ENCODE data around the gene CD79A.

CD79A gene

GRCh38 chr19:41876847-41877832, at the start of gene CD79A:
Gene CD79A (plus strand): TSS chr19:41877279. CDS start chr19:41877305, 26 bp downstream.
- DNase-seq, result peak; percentile 51

- DNase-seq, result no peak
Measured at GRCh38 chr19:41837981-41838708, 38.9 kb upstream of the CD79A start.

GRCh38 chr19:41839211-41839610, 37.9 kb upstream of the CD79A start:
- no peak for DNase-seq

GRCh38 chr19:41843371-41843770, 33.7 kb upstream of the CD79A start:
- DNase-seq, result no peak

- no peak for DNase-seq
Measured at GRCh38 chr19:41844601-41845000, 32.5 kb upstream of the CD79A start, which contains the start of gene LYPD4. Gene LYPD4 (minus strand): TSS chr19:41844683. CDS start chr19:41839285, 5,398 bp downstream.

GRCh38 chr19:41845001-41845050, 32.3 kb upstream of the CD79A start, which contains the start of gene DMRTC2:
Gene DMRTC2 (plus strand): TSS chr19:41845042. CDS start chr19:41847429, 2,387 bp downstream.
- no peak for DNase-seq

GRCh38 chr19:41845051-41845590, 32.0 kb upstream of the CD79A start:
- no peak for DNase-seq

- DNase-seq, result no peak
Measured at GRCh38 chr19:41847351-41848105, 29.6 kb upstream of the CD79A start.

GRCh38 chr19:41848666-41849065, 28.4 kb upstream of the CD79A start:
- no peak for DNase-seq

- no peak for DNase-seq
Measured at GRCh38 chr19:41849067-41849466, 28.0 kb upstream of the CD79A start.

GRCh38 chr19:41850381-41850780, 26.7 kb upstream of the CD79A start:
- DNase-seq, result no peak

- DNase-seq, result no peak
Measured at GRCh38 chr19:41851456-41851855, 25.6 kb upstream of the CD79A start.

GRCh38 chr19:41853344-41853743, 23.7 kb upstream of the CD79A start:
- DNase-seq, result no peak

GRCh38 chr19:41853768-41854167, 23.3 kb upstream of the CD79A start:
- no peak for DNase-seq

GRCh38 chr19:41859213-41859617, 17.9 kb upstream of the CD79A start:
- DNase-seq, result no peak

- DNase-seq, result peak; percentile 99
Measured at GRCh38 chr19:41859618-41860418, 17.3 kb upstream of the CD79A start, which contains the start of gene RPS19. Gene RPS19 (plus strand): TSS chr19:41860255. CDS start chr19:41860775, 520 bp downstream.

- peak; percentile 17 for DNase-seq
Measured at GRCh38 chr19:41860419-41861115, 16.5 kb upstream of the CD79A start.

- DNase-seq, result peak; percentile 13
Measured at GRCh38 chr19:41861116-41861768, 15.8 kb upstream of the CD79A start.

- DNase-seq, result no peak
Measured at GRCh38 chr19:41861846-41862245, 15.2 kb upstream of the CD79A start.

GRCh38 chr19:41862445-41862986, 14.6 kb upstream of the CD79A start:
- DNase-seq, result no peak
